Measurements from ENCODE around the gene TMEM94.
"Not testable (repeated sequence)": the region's sequence is repeated elsewhere in the genome, so short reads cannot be mapped to it uniquely, and the experiment has no call there.

Gene TMEM94

GRCh38 chr17:75511270-75511609, 54.8 kb downstream of the TMEM94 start:
- DNase-seq (ENCODE audit: low read depth in 2 of 2) = no peak

- DNase-seq (ENCODE audit: low read depth in 2 of 2) = no peak
Measured at GRCh38 chr17:75511610-75512575, 55.5 kb downstream of the TMEM94 start.

- DNase-seq (ENCODE audit: low read depth in 2 of 2) = no peak
Measured at GRCh38 chr17:75512926-75513640, 56.6 kb downstream of the TMEM94 start.

GRCh38 chr17:75513641-75514000, 57.2 kb downstream of the TMEM94 start:
- no peak for DNase-seq (ENCODE audit: low read depth in 2 of 2)

- DNase-seq (ENCODE audit: low read depth in 2 of 2) = no peak
Measured at GRCh38 chr17:75514299-75514918, 58.0 kb downstream of the TMEM94 start.

- no peak for DNase-seq (ENCODE audit: low read depth in 2 of 2)
Measured at GRCh38 chr17:75514919-75515495, 58.6 kb downstream of the TMEM94 start.

GRCh38 chr17:75515496-75516254, 59.2 kb downstream of the TMEM94 start, which contains the start of gene CASKIN2:
TSS of gene CASKIN2 (minus strand) at chr17:75515537. CDS start at chr17:75513804, 1,733 bp downstream.
- DNase-seq (ENCODE audit: low read depth in 2 of 2) = peak; percentile 80 to 82

- DNase-seq (ENCODE audit: low read depth in 2 of 2) = peak; percentile 69 to 72
Measured at GRCh38 chr17:75516255-75516618, 59.8 kb downstream of the TMEM94 start, which contains the start of gene TSEN54. TSS of gene TSEN54 (plus strand) at chr17:75516528. CDS start at chr17:75516561, 33 bp downstream.

- DNase-seq (ENCODE audit: low read depth in 2 of 2) = no peak
Measured at GRCh38 chr17:75516619-75517296, 60.3 kb downstream of the TMEM94 start.

- DNase-seq (ENCODE audit: low read depth in 2 of 2) = no peak
Measured at GRCh38 chr17:75517297-75517865, 60.9 kb downstream of the TMEM94 start.

- DNase-seq (ENCODE audit: low read depth in 2 of 2) = no peak
Measured at GRCh38 chr17:75518201-75518600, 61.8 kb downstream of the TMEM94 start.

GRCh38 chr17:75518983-75519537, 62.6 kb downstream of the TMEM94 start:
- no peak for DNase-seq (ENCODE audit: low read depth in 2 of 2)

GRCh38 chr17:75520413-75520812, 64.0 kb downstream of the TMEM94 start:
- DNase-seq (ENCODE audit: low read depth in 2 of 2) = not testable (repeated sequence)

GRCh38 chr17:75521290-75521689, 64.9 kb downstream of the TMEM94 start:
- no peak for DNase-seq (ENCODE audit: low read depth in 2 of 2)

- no peak for DNase-seq (ENCODE audit: low read depth in 2 of 2)
Measured at GRCh38 chr17:75521951-75522727, 65.7 kb downstream of the TMEM94 start.

- DNase-seq (ENCODE audit: low read depth in 2 of 2) = no peak
Measured at GRCh38 chr17:75523647-75524046, 67.2 kb downstream of the TMEM94 start.

- DNase-seq (ENCODE audit: low read depth in 2 of 2) = no peak
Measured at GRCh38 chr17:75524269-75524969, 68.0 kb downstream of the TMEM94 start.

- peak; percentile 10 to 11 for DNase-seq (ENCODE audit: low read depth in 2 of 2)
Measured at GRCh38 chr17:75524970-75525805, 68.8 kb downstream of the TMEM94 start, which contains the start of gene LLGL2. TSS of gene LLGL2 (plus strand) at chr17:75525697. CDS start at chr17:75543427, 17,730 bp downstream.

Data from fibroblast of skin of left quadriceps (primary cell).